ENCODE results near the gene GMDS.
A peak's percentile ranks its signal among the peaks of the same experiment; 100 is the strongest.

GMDS gene

DNA sequence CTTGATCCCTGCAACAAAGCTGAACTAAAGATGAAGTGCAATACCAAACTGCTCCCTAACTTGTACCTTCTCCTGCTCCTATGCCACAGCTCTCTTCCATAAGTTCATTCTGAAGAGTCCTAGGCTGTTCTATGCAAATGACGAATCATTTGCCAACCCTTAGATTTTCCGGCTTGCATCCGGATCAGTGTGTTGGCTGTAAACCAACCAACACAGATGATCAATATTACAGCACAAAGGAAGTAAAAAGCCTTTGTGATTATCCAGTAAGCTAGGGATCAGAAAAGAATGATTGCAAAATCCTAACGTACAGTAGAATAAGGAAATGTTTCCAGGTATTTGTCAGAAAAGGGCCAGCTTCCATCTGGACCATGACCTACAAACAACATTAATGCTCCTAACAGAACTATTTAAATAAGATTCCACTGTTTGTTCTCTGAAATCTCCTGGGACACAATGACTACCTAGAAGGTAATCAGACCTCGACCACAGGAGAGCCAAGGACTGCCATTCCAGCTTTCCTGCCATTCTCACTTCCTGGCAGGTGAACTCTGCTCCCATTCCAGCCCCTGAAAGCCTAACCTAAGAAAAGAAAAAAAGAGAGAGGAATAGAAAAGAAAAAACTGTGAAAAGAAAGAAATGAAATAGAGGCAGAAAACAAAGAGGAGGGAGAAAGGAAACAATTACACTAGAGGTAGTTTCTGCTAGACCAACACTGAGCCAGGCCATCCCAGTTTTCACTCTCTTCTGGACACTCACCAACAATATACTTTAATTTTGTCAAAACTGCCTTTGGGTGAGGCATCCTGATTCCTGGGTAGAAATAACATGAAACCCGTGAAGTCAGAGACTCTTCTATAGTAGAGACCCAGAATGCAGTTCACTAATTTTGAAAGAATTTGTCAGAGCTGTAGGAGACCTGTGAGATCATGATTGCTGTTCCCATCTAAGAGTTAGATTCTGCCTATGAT, 19.7 kb downstream of the GMDS start:
- H3K36me3 ChIP-seq (ENCODE audit: control insufficient read depth in 2 of 2, insufficient read depth in 2 of 2, low read length in 2 of 2): no peaks in the 10 kb centered on the region
- no peak overlapping the region for H3K9ac ChIP-seq (ENCODE audit: low read length in 2 of 2)
- no peaks in the 10 kb centered on the region for H3K4me1 ChIP-seq (ENCODE audit: control insufficient read depth, insufficient read depth, low read length)
- H3K4me3 ChIP-seq (ENCODE audit: low read length in 2 of 2): no peak overlapping the region
- H3K27ac ChIP-seq (ENCODE audit: low read length): no peak overlapping the region
- no peaks in the 10 kb centered on the region for H3K9me3 ChIP-seq (ENCODE audit: control insufficient read depth in 2 of 2, low read length in 2 of 2)
- no peaks in the 10 kb centered on the region for H3K27me3 ChIP-seq (ENCODE audit: control insufficient read depth in 1 of 2, insufficient read depth in 2 of 2, low read length in 2 of 2)

DNA sequence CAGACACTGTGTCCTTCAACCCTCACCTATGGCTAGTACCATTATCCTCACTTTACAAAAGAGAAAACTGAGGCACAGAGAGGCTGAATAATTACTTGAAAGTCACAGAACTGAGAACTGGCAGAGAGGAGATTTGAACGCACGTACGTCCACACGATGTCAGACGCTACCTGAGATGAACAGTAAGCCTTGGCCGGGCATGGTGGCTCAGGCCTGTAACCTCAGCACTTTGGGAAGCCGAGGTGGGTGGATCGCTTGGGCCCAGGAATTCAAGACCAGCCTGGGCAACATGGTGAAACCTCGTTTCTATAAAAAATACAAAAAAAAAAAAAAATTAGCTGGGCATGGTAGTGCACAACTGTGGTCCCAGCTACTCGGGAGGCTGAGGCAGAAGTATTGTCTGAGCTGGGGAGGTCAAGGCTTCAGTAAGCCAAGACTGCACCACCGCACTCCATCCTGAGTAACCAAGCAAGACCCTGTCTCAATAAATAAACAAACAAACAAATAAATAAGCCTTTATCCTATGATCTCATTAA, 20.5 kb downstream of the GMDS start:
- Histone ChIP-seq H3K9me3 (ENCODE audit: control insufficient read depth in 2 of 2, low read length in 2 of 2) (no peaks in the 10 kb centered on the region), H3K27ac (ENCODE audit: low read length) (no peak overlapping the region)

DNA sequence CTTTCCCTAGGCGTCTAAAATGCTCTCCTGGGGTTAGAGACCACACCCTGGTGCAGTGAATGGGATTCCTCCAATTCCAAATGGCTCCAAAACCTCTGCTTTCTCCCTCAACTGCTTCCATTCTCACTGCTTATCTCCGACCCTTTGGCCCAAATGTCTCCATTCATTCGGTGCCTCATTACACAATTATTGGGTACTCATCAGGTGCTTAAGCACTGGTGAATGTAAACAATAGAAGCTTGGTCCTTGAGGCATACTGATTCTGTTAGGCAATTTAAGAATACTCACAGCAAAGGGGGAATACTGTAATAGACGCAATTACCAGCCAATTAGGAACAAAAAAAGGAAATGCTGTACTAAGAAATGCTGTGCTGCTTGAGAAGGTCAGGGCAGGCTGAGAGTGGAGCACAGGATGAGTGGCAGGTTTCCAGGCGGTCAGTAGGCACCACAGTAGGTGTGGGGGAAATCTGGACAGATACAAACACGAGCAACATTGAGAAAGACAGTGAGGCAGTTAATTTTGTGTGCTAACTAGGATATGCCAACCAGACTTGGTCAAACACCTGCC, 23.0 kb downstream of the GMDS start:
- Histone ChIP-seq H3K9me3 (ENCODE audit: control insufficient read depth in 2 of 2, low read length in 2 of 2) (no peaks in the 10 kb centered on the region), H3K4me1 (ENCODE audit: control insufficient read depth, insufficient read depth, low read length) (no peaks in the 10 kb centered on the region), H3K9ac (ENCODE audit: low read length in 2 of 2) (peak overlapping the region; percentile 25 to 55), H3K36me3 (ENCODE audit: control insufficient read depth in 2 of 2, insufficient read depth in 2 of 2, low read length in 2 of 2) (no peaks in the 10 kb centered on the region), H3K27ac (ENCODE audit: low read length) (no peak overlapping the region), H3K27me3 (ENCODE audit: control insufficient read depth in 1 of 2, insufficient read depth in 2 of 2, low read length in 2 of 2) (no peaks in the 10 kb centered on the region), H3K4me3 (ENCODE audit: low read length in 2 of 2) (peak overlapping the region in 1 of 2 donors; percentile 47)

More for the DNA sequence above, 20.5 kb downstream of the GMDS start:
- Histone ChIP-seq H3K4me1 (ENCODE audit: control insufficient read depth, insufficient read depth, low read length) (no peaks in the 10 kb centered on the region), H3K9ac (ENCODE audit: low read length in 2 of 2) (no peak overlapping the region), H3K4me3 (ENCODE audit: low read length in 2 of 2) (no peak overlapping the region), H3K36me3 (ENCODE audit: control insufficient read depth in 2 of 2, insufficient read depth in 2 of 2, low read length in 2 of 2) (no peaks in the 10 kb centered on the region), H3K27me3 (ENCODE audit: control insufficient read depth in 1 of 2, insufficient read depth in 2 of 2, low read length in 2 of 2) (no peaks in the 10 kb centered on the region)

DNA sequence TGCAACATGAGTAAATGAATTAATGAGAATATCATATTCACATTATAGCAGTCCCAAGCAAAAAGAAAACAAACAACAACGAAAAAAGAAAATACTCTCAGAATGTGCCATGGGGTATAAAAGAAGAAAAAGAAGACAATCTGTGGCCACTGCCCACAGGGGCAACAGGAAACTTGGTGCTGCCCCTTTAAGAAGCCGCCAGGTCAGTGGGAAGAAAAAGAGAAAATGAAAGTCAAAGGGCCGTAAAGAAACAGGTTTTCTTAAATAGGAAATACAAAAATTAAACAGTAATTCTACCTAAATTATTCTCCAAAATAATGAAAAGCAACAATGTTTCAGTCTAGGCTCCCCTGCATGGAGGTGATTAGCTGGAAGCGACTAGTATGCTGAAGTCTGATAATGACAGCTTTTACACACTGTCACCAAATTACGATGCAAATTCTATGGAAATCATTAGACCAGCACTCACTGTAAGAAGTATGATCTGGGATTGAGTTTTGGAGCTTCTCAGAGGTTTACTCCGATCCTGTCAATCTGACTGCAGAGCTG, 23.6 kb downstream of the GMDS start:
- Histone ChIP-seq H3K9me3 (ENCODE audit: control insufficient read depth in 2 of 2, low read length in 2 of 2) (no peaks in the 10 kb centered on the region), H3K4me3 (ENCODE audit: low read length in 2 of 2) (peak overlapping the region in 1 of 2 donors; percentile 47), H3K4me1 (ENCODE audit: control insufficient read depth, insufficient read depth, low read length) (no peaks in the 10 kb centered on the region), H3K27ac (ENCODE audit: low read length) (no peak overlapping the region), H3K36me3 (ENCODE audit: control insufficient read depth in 2 of 2, insufficient read depth in 2 of 2, low read length in 2 of 2) (no peaks in the 10 kb centered on the region), H3K27me3 (ENCODE audit: control insufficient read depth in 1 of 2, insufficient read depth in 2 of 2, low read length in 2 of 2) (no peaks in the 10 kb centered on the region), H3K9ac (ENCODE audit: low read length in 2 of 2) (peak overlapping the region; percentile 25 to 55)

DNA sequence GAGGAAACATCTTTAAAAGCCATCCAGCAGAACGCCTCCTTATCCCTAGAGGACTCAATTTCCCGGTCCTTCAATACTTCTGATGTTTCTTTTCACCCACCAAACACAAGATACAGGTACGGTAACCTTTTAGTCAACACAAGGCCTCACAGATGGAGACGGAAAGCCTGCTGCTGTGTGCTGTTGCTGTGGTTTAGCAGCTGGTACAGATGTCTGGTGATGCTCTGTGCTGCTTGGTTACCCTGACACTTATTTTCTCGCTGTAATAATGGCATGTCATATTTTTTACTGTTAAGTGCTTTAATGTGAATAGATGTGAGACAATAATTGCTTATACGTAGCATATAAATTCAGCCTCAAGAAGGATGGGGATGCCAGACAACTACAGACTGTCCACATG, 25.3 kb downstream of the GMDS start:
- H3K4me1 ChIP-seq (ENCODE audit: control insufficient read depth, insufficient read depth, low read length): no peaks in the 10 kb centered on the region
- no peaks in the 10 kb centered on the region for H3K9me3 ChIP-seq (ENCODE audit: control insufficient read depth in 2 of 2, low read length in 2 of 2)
- no peaks in the 10 kb centered on the region for H3K27me3 ChIP-seq (ENCODE audit: control insufficient read depth in 1 of 2, insufficient read depth in 2 of 2, low read length in 2 of 2)
- no peaks in the 10 kb centered on the region for H3K36me3 ChIP-seq (ENCODE audit: control insufficient read depth in 2 of 2, insufficient read depth in 2 of 2, low read length in 2 of 2)
- H3K4me3 ChIP-seq (ENCODE audit: low read length in 2 of 2): no peak overlapping the region
- no peak overlapping the region for H3K9ac ChIP-seq (ENCODE audit: low read length in 2 of 2)
- H3K27ac ChIP-seq (ENCODE audit: low read length): no peak overlapping the region

DNA sequence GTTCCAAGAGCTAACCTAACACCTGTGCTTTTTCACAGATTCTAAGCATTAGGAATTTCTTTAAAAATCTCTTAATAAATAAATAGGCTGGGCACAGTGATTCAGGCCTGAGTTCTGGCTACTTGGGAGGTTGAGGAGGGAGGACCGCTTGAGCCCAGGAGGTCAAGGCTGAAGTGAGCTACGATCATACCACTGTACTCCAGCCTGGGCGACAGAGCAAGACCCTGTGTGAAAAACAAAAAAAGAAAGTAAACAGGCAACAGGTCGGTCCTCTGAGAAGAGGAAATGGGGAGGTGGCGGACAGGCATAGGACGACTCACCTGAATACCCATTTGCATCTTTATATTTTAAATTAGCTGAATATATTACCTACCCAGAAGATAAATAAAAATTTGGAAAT, 26.5 kb downstream of the GMDS start:
- Histone ChIP-seq H3K9me3 (ENCODE audit: control insufficient read depth in 2 of 2, low read length in 2 of 2) (no peaks in the 10 kb centered on the region), H3K36me3 (ENCODE audit: control insufficient read depth in 2 of 2, insufficient read depth in 2 of 2, low read length in 2 of 2) (no peaks in the 10 kb centered on the region), H3K27me3 (ENCODE audit: control insufficient read depth in 1 of 2, insufficient read depth in 2 of 2, low read length in 2 of 2) (no peaks in the 10 kb centered on the region), H3K9ac (ENCODE audit: low read length in 2 of 2) (no peak overlapping the region), H3K27ac (ENCODE audit: low read length) (no peak overlapping the region), H3K4me3 (ENCODE audit: low read length in 2 of 2) (no peak overlapping the region), H3K4me1 (ENCODE audit: control insufficient read depth, insufficient read depth, low read length) (no peaks in the 10 kb centered on the region)

DNA sequence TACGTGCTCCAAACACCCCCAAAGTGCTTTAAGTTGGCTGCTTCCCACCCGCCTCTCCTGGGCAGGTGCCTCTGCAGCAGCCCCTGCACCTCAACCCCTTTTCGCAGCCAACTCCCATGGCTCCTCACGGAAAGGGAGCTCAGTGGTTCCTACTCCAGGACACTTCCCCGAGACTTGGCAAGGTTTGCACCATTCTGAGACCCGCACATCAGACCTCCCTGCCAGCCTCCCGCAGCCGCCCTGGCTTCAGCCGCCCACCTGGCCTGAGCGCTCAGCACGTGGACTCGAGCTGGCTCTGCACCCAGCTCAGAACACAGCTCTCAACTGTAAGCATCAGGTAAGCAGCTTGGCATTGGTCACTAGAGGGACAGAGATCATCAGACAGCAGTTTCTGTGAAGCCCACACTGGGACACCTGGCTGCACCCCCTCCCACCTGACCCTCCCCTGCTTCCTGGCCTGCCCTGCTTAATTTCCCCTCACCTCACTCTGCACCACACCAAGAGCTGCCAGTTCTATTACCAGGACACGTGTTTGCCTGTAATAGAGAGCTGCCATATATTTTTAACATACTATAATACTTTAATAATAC, 28.5 kb downstream of the GMDS start:
- H3K4me3 ChIP-seq (ENCODE audit: low read length in 2 of 2): no peak overlapping the region
- no peaks in the 10 kb centered on the region for H3K9me3 ChIP-seq (ENCODE audit: control insufficient read depth in 2 of 2, low read length in 2 of 2)
- H3K36me3 ChIP-seq (ENCODE audit: control insufficient read depth in 2 of 2, insufficient read depth in 2 of 2, low read length in 2 of 2): no peaks in the 10 kb centered on the region
- no peak overlapping the region for H3K27ac ChIP-seq (ENCODE audit: low read length)
- H3K9ac ChIP-seq (ENCODE audit: low read length in 2 of 2): no peak overlapping the region
- H3K27me3 ChIP-seq (ENCODE audit: control insufficient read depth in 1 of 2, insufficient read depth in 2 of 2, low read length in 2 of 2): no peaks in the 10 kb centered on the region
- no peaks in the 10 kb centered on the region for H3K4me1 ChIP-seq (ENCODE audit: control insufficient read depth, insufficient read depth, low read length)

DNA sequence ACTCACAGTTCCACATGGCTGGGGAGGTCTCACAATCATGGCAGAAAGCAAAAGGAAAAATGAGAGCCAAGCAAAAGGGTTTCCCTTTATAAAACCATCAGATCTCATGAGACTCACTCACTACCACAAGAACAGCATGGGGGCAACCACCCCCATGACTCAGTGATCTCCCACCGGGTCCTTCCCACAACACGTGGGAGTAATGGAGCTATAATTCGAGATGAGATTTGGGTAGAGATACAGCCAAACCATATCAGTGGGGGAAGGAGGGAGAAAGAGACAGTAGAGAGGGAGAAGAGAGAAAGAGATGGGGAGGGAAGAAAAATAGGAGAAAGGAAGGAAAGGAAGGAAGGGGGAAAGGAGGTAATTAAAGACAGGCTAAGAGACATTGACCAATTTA, 30.1 kb downstream of the GMDS start:
- H3K9ac ChIP-seq (ENCODE audit: low read length in 2 of 2): no peak overlapping the region

DNA sequence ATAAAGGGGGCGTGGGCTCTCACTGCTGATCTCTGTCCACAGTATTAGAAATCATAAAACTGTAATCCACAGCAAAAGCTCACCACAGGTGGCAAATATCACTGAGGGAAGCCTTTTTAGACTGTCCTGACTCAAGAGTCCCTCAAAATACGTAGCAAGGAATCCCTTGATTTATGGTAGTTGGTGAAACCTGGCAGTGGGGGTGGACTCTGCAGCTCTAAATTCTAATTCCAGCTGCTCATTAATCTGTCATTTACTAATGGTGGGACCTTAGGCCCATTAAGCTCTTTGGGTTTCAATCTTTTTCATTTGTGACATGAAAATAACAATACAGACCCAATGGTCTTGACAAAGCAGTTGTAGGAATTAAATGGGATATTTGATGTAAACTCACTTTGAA, 32.3 kb downstream of the GMDS start:
- Histone ChIP-seq H3K9ac (ENCODE audit: low read length in 2 of 2) (no peak overlapping the region), H3K27me3 (ENCODE audit: control insufficient read depth in 1 of 2, insufficient read depth in 2 of 2, low read length in 2 of 2) (no peaks in the 10 kb centered on the region), H3K36me3 (ENCODE audit: control insufficient read depth in 2 of 2, insufficient read depth in 2 of 2, low read length in 2 of 2) (no peaks in the 10 kb centered on the region), H3K9me3 (ENCODE audit: control insufficient read depth in 2 of 2, low read length in 2 of 2) (no peaks in the 10 kb centered on the region), H3K4me1 (ENCODE audit: control insufficient read depth, insufficient read depth, low read length) (no peaks in the 10 kb centered on the region), H3K4me3 (ENCODE audit: low read length in 2 of 2) (no peak overlapping the region), H3K27ac (ENCODE audit: low read length) (no peak overlapping the region)

More for the DNA sequence above, 30.1 kb downstream of the GMDS start:
- H3K9me3 ChIP-seq (ENCODE audit: control insufficient read depth in 2 of 2, low read length in 2 of 2): no peaks in the 10 kb centered on the region
- H3K27ac ChIP-seq (ENCODE audit: low read length): no peak overlapping the region
- H3K36me3 ChIP-seq (ENCODE audit: control insufficient read depth in 2 of 2, insufficient read depth in 2 of 2, low read length in 2 of 2): no peaks in the 10 kb centered on the region
- H3K27me3 ChIP-seq (ENCODE audit: control insufficient read depth in 1 of 2, insufficient read depth in 2 of 2, low read length in 2 of 2): no peaks in the 10 kb centered on the region
- no peak overlapping the region for H3K4me3 ChIP-seq (ENCODE audit: low read length in 2 of 2)
- H3K4me1 ChIP-seq (ENCODE audit: control insufficient read depth, insufficient read depth, low read length): no peaks in the 10 kb centered on the region

DNA sequence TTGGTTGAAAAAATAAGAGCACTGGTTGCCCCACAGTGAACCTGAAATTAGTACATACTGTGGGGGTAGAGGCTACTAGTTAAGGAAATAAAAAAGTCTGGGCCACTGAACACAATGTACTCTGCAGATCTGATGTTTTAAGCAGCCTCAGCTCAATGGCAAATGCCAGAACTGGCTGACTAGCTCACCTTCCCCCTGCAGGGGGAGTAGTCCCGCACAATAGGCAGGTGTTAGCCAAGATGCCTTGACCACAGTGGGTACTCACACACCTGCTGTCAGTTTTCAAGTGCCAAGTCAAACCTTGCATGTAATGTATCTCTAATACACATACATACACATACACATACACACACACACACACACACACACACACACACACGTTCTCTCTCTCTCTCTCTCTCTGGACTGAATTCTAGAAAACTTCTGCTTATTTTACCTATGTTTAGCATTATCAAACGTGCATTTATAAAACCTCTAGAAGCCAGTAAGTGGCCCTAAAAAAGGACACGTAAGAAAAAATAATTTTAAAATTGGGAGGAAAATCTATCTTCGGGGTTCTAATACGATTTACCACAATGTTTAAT, 36.1 kb downstream of the GMDS start:
- H3K9ac ChIP-seq (ENCODE audit: low read length in 2 of 2): no peak overlapping the region
- H3K4me3 ChIP-seq (ENCODE audit: low read length in 2 of 2): no peak overlapping the region
- H3K27me3 ChIP-seq (ENCODE audit: control insufficient read depth in 1 of 2, insufficient read depth in 2 of 2, low read length in 2 of 2): no peaks in the 10 kb centered on the region
- H3K4me1 ChIP-seq (ENCODE audit: control insufficient read depth, insufficient read depth, low read length): no peaks in the 10 kb centered on the region
- peaks cover 0 to 3% of the 10 kb centered on the region in 2 donors for H3K9me3 ChIP-seq (ENCODE audit: control insufficient read depth in 2 of 2, low read length in 2 of 2)
- no peaks in the 10 kb centered on the region for H3K36me3 ChIP-seq (ENCODE audit: control insufficient read depth in 2 of 2, insufficient read depth in 2 of 2, low read length in 2 of 2)
- H3K27ac ChIP-seq (ENCODE audit: low read length): no peak overlapping the region
